Hepatocyte (in vitro differentiated cells): ENCODE measurements around the gene LGALS3BP.

ENCODE experiments used
- CTCF ChIP-seq: fragments of 200-600 bp; sonication (generic); IDR thresholded peaks from 2 replicates; pipeline ENCODE4 v1.5.1; 2016; ENCODE audit warnings: antibody characterized with exemption, mild to moderate bottlenecking; ENCODE audit not compliant: poor library complexity
- EZH2 ChIP-seq: fragments of 200-600 bp; sonication (generic); IDR thresholded peaks from 2 replicates; pipeline ENCODE4 v1.6.1; 2016; ENCODE audit warnings: antibody characterized with exemption, mild to moderate bottlenecking, borderline replicate concordance
- EZH2phosphoT487 ChIP-seq: fragments of 200-600 bp; sonication (generic); IDR thresholded peaks from one replicate; pipeline ENCODE4 v1.6.1; 2018; ENCODE audit warnings: antibody characterized with exemption, mild to moderate bottlenecking, low read depth, moderate library complexity; ENCODE audit not compliant: unreplicated experiment, severe bottlenecking

DNA sequence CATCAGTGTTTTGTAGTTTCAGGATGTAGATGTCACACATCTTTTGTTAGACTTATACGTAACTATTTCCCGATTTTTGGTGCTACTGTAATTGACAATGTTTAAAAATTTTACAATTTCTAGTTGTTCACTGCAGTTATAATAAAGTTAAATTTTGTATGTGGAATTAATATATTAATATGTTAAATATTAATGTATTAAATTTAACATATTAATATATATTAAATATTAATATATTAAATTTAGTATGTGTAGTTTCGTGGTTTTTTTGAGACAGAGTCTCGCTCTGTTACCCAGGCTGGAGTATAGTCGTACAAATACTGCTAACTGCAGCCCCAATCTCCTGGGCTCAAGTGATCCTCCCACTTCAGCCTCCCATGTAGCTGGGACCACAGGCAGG, 5.7 kb upstream of the LGALS3BP start:
- no peak for TF ChIP-seq CTCF
- TF ChIP-seq EZH2phosphoT487, result no peak
- no peak for TF ChIP-seq EZH2
